Measurements from ENCODE around the gene GPR146. TPM values are rescaled to one million over a fixed set of nuclear protein-coding genes. Genes with fewer than 3 reads are reported as not detected.
A peak's percentile ranks its signal among the peaks of the same experiment; 100 is the strongest.

Gene GPR146
- total and polyA plus RNA-seq, 2 of the 13 experiments (the other 11 are each of a cell fraction or from before 2014, with no cell fraction given): 2.0 to 15.9 TPM

DNA sequence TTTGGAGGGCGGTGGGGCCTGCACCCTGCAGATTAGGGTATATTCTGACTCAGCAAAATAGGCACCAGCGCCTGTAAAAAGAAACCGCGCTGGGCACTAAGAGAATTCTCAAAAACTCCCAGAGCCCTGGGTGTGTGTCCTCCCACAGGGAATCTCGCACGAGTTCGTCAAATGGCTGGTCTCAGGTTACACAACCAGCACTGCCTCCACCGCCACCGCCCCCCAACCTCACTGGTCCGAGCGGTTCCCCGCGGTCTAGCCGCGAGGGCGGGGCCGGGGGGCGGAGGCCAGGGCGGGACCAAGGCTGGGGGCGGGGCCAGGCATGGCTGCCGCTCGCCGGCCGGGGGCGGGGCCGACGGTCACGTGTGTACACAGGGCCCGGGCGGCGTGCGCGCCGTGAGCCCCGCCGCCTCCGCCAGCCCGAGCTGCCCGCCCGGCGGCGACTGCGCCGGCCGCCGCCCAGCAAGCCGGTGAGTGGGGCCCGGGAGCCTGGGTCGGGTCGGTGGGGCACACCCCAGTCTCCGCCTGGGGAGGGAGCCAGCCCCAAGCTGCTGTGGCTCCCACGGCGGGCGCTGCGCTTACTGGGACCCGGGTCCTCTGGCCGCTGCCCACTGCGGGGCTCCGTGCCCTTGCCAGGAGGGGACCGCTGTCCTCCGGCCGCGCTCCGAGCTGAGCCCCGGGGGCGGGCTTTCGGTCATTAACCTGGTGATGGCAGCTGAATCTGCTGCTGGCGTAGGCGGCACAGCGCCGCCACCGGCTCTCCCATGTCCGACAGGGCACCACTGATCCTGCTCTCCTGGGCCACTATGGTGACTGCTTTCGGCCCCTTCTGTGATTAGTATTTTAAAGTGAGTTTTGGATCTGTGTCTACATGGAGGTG lies at the start of gene GPR146 (continued):
- TF ChIP-seq, protein P1, sequence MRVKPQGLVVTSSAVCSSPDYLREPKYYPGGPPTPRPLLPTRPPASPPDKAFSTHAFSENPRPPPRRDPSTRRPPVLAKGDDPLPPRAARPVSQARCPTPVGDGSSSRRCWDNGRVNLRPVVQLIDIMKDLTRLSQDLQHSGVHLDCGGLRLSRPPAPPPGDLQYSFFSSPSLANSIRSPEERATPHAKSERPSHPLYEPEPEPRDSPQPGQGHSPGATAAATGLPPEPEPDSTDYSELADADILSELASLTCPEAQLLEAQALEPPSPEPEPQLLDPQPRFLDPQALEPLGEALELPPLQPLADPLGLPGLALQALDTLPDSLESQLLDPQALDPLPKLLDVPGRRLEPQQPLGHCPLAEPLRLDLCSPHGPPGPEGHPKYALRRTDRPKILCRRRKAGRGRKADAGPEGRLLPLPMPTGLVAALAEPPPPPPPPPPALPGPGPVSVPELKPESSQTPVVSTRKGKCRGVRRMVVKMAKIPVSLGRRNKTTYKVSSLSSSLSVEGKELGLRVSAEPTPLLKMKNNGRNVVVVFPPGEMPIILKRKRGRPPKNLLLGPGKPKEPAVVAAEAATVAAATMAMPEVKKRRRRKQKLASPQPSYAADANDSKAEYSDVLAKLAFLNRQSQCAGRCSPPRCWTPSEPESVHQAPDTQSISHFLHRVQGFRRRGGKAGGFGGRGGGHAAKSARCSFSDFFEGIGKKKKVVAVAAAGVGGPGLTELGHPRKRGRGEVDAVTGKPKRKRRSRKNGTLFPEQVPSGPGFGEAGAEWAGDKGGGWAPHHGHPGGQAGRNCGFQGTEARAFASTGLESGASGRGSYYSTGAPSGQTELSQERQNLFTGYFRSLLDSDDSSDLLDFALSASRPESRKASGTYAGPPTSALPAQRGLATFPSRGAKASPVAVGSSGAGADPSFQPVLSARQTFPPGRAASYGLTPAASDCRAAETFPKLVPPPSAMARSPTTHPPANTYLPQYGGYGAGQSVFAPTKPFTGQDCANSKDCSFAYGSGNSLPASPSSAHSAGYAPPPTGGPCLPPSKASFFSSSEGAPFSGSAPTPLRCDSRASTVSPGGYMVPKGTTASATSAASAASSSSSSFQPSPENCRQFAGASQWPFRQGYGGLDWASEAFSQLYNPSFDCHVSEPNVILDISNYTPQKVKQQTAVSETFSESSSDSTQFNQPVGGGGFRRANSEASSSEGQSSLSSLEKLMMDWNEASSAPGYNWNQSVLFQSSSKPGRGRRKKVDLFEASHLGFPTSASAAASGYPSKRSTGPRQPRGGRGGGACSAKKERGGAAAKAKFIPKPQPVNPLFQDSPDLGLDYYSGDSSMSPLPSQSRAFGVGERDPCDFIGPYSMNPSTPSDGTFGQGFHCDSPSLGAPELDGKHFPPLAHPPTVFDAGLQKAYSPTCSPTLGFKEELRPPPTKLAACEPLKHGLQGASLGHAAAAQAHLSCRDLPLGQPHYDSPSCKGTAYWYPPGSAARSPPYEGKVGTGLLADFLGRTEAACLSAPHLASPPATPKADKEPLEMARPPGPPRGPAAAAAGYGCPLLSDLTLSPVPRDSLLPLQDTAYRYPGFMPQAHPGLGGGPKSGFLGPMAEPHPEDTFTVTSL (CRISPR knock-in tag; IDR thresholded peaks at IDR 0.05; ENCODE audit: borderline replicate concordance): no peak
- TF ChIP-seq CBX2 (IDR thresholded peaks at IDR 0.05; ENCODE audit: low read depth, low read length) (no peak), CBX2 (CRISPR knock-in tag; IDR thresholded peaks at IDR 0.05; ENCODE audit: low read depth) (no peak), TFDP2 (CRISPR knock-in tag; IDR thresholded peaks at IDR 0.05) (no peak), RARG (CRISPR knock-in tag; IDR thresholded peaks at IDR 0.05; ENCODE audit: low read depth) (no peak), ETV5 (CRISPR knock-in tag; IDR thresholded peaks at IDR 0.05; ENCODE audit: borderline replicate concordance) (no peak), ZNF136 (CRISPR knock-in tag; IDR thresholded peaks at IDR 0.05; ENCODE audit: low read depth) (no peak), NFE2 (CRISPR knock-in tag; IDR thresholded peaks at IDR 0.05) (no peak), RBAK (CRISPR knock-in tag; IDR thresholded peaks at IDR 0.05) (no peak), ELF1 (CRISPR knock-in tag; IDR thresholded peaks at IDR 0.05) (no peak), ZNF530 (CRISPR knock-in tag; IDR thresholded peaks at IDR 0.05; ENCODE audit: low read depth) (no peak), MLLT10 (CRISPR knock-in tag; IDR thresholded peaks at IDR 0.05) (no peak), ZNF225 (CRISPR knock-in tag; IDR thresholded peaks at IDR 0.05) (no peak), ZNF607 (CRISPR knock-in tag; IDR thresholded peaks at IDR 0.05; ENCODE audit: borderline replicate concordance) (peak; percentile 65; the same call in 1 of the 2 replicates)
- TF ChIP-seq, protein P2, sequence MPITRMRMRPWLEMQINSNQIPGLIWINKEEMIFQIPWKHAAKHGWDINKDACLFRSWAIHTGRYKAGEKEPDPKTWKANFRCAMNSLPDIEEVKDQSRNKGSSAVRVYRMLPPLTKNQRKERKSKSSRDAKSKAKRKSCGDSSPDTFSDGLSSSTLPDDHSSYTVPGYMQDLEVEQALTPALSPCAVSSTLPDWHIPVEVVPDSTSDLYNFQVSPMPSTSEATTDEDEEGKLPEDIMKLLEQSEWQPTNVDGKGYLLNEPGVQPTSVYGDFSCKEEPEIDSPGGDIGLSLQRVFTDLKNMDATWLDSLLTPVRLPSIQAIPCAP (CRISPR knock-in tag; IDR thresholded peaks at IDR 0.05; ENCODE audit: low read depth): no peak
- TF ChIP-seq, protein P3, sequence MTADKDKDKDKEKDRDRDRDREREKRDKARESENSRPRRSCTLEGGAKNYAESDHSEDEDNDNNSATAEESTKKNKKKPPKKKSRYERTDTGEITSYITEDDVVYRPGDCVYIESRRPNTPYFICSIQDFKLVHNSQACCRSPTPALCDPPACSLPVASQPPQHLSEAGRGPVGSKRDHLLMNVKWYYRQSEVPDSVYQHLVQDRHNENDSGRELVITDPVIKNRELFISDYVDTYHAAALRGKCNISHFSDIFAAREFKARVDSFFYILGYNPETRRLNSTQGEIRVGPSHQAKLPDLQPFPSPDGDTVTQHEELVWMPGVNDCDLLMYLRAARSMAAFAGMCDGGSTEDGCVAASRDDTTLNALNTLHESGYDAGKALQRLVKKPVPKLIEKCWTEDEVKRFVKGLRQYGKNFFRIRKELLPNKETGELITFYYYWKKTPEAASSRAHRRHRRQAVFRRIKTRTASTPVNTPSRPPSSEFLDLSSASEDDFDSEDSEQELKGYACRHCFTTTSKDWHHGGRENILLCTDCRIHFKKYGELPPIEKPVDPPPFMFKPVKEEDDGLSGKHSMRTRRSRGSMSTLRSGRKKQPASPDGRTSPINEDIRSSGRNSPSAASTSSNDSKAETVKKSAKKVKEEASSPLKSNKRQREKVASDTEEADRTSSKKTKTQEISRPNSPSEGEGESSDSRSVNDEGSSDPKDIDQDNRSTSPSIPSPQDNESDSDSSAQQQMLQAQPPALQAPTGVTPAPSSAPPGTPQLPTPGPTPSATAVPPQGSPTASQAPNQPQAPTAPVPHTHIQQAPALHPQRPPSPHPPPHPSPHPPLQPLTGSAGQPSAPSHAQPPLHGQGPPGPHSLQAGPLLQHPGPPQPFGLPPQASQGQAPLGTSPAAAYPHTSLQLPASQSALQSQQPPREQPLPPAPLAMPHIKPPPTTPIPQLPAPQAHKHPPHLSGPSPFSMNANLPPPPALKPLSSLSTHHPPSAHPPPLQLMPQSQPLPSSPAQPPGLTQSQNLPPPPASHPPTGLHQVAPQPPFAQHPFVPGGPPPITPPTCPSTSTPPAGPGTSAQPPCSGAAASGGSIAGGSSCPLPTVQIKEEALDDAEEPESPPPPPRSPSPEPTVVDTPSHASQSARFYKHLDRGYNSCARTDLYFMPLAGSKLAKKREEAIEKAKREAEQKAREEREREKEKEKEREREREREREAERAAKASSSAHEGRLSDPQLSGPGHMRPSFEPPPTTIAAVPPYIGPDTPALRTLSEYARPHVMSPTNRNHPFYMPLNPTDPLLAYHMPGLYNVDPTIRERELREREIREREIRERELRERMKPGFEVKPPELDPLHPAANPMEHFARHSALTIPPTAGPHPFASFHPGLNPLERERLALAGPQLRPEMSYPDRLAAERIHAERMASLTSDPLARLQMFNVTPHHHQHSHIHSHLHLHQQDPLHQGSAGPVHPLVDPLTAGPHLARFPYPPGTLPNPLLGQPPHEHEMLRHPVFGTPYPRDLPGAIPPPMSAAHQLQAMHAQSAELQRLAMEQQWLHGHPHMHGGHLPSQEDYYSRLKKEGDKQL (CRISPR knock-in tag; IDR thresholded peaks at IDR 0.05; ENCODE audit: low read depth): no peak

Measured in HepG2 (cell line).